SK-N-SH treated with all-trans-retinoic acid at 6 μM for 48 hours (cell line): ENCODE data around the gene GDF7.

Experiments used
- CSDC2 ChIP-seq: fragments of 250-450 bp; sonication (Bioruptor Pico); IDR thresholded peaks from 2 replicates; pipeline ENCODE4 v1.5.0; 2020; ENCODE audit warnings: mild to moderate bottlenecking, moderate library complexity
- CSRNP3 ChIP-seq: fragments of 250-450 bp; sonication (Bioruptor Pico); IDR thresholded peaks from 2 replicates; pipeline ENCODE4 v1.5.1; 2021; ENCODE audit warnings: mild to moderate bottlenecking, moderate library complexity
- GLIS3 ChIP-seq: fragments of 250-450 bp; sonication (Bioruptor Pico); IDR thresholded peaks from 2 replicates; pipeline ENCODE4 v1.5.0; 2020; ENCODE audit warnings: mild to moderate bottlenecking, moderate library complexity
- RARB ChIP-seq: fragments of 250-450 bp; sonication (Bioruptor Pico); IDR thresholded peaks from 2 replicates; pipeline ENCODE4 v1.8.0; 2021; ENCODE audit warnings: mild to moderate bottlenecking, moderate library complexity
- TCF4 ChIP-seq: fragments of 250-450 bp; sonication (Bioruptor Pico); IDR thresholded peaks from 2 replicates; pipeline ENCODE4 v1.8.0; 2021; ENCODE audit warnings: mild to moderate bottlenecking, moderate library complexity, borderline replicate concordance

GRCh38 chr2:20677301-20678085 lies 10.5 kb downstream of the GDF7 start:
- no peak for TF ChIP-seq RARB (CRISPR knock-in tag)
- TF ChIP-seq CSDC2: no peak
- TF ChIP-seq TCF4 (CRISPR knock-in tag): no peak
- TF ChIP-seq GLIS3 (CRISPR knock-in tag): no peak
- no peak for TF ChIP-seq CSRNP3
